K562 (cell line): Measurements from ENCODE around the gene MATN1. TPM values are rescaled to one million over a fixed set of nuclear protein-coding genes. Genes with fewer than 3 reads are reported as not detected.

Experiments
- ATAC-seq: fragments of 200-7000 bp; cut with Tn5 transposase; 3 replicates; pipeline ENCODE4 v1.9.1; 2020; ENCODE audit warnings: moderate library complexity
- BruUV-seq: library from RNA; stranded (reverse); fragments of 400-500 nt; replicated peaks from 2 replicates; lab custom pipeline; 2021; lab: Mats Ljungman, UMichigan
- CTCF ChIA-PET: fragments of 300-600 bp; formaldehyde crosslinking; extraction: SDS; loops from one replicate; lab custom pipeline; 2021; ENCODE audit warnings: low intra/inter-chr PET ratio; lab: Yijun Ruan, JAX
- POLR2A ChIA-PET: fragments of 300-600, 350-650 bp; sonication (Branson Sonifier 250); formaldehyde crosslinking; extraction: SDS; loops from one replicate; lab custom pipeline; 2021; ENCODE audit warnings: antibody characterized with exemption, inconsistent platforms; lab: Yijun Ruan, JAX
- DNase-seq, 4 experiments: peaks; one replicate each; pipeline versions ENCODE4 v3.0.0 to v3.0.0-alpha.2; 2011 to 2018; ENCODE audit warnings: low spot score in 3 of 4, mixed read lengths in 3 of 4; ENCODE audit errors: extremely low read depth in 1 of 4
- FAIRE-seq: peaks from 2 replicates; lab custom pipeline; 2011; peaks lifted over from hg19 to GRCh38; lab: Jason Lieb, UNC
- H2AFZ ChIP-seq: 2 replicates; pipeline ENCODE4 v1.6.0; 2011; ENCODE audit warnings: low read depth, low read length, control low read depth, inconsistent platforms
- H3K27ac ChIP-seq: fragments of 200-600 bp; 3 replicates; pipeline ENCODE4 v1.8.0; 2011; ENCODE audit warnings: low read depth, mild to moderate bottlenecking, control low read depth, inconsistent platforms, low read length, moderate library complexity, mixed read lengths; ENCODE audit errors: extremely low read depth
- H3K27me3 ChIP-seq, 2 experiments: fragments of 300-600 bp in 1 of 2; 2 replicates in 1 of 2; 3 replicates in 1 of 2; pipeline versions ENCODE4 v1.6.0 to v1.8.0; 2011; ENCODE audit warnings: inconsistent platforms in 2 of 2, low read length in 2 of 2, mild to moderate bottlenecking in 1 of 2, mixed read lengths in 1 of 2, moderate library complexity in 1 of 2; ENCODE audit not compliant: control insufficient read depth in 2 of 2, insufficient read depth in 2 of 2
- H3K36me3 ChIP-seq: fragments of 300-600 bp; 3 replicates; pipeline ENCODE4 v1.8.0; 2011; ENCODE audit warnings: mild to moderate bottlenecking, low read length, inconsistent platforms; ENCODE audit not compliant: control insufficient read depth, insufficient read depth
- H3K4me1 ChIP-seq, 2 experiments: fragments of 200-600 bp in 1 of 2; replicated peaks in 1 of 2; 2 replicates in 1 of 2; 3 replicates in 1 of 2; pipeline versions ENCODE4 v1.5.1 to v1.8.0; 2011; ENCODE audit warnings: inconsistent platforms in 2 of 2, low read length in 2 of 2, mild to moderate bottlenecking in 1 of 2, mixed read lengths in 1 of 2, moderate library complexity in 1 of 2; ENCODE audit not compliant: control insufficient read depth in 2 of 2, insufficient read depth in 2 of 2
- H3K4me2 ChIP-seq: 2 replicates; pipeline ENCODE4 v1.6.1; 2011; ENCODE audit warnings: low read length, control low read depth, inconsistent platforms, mixed read lengths; ENCODE audit not compliant: insufficient read depth
- H3K4me3 ChIP-seq: fragments of 200-600 bp; sonication (generic), shearing (Covaris generic); 2 replicates; pipeline ENCODE4 v1.5.1; 2016; ENCODE audit warnings: control low read depth, inconsistent platforms
- H3K79me2 ChIP-seq: fragments of 200-600 bp; 3 replicates; pipeline ENCODE4 v1.8.0; 2011; ENCODE audit warnings: low read length, inconsistent platforms; ENCODE audit not compliant: control insufficient read depth, insufficient read depth
- H3K9ac ChIP-seq, 2 experiments: 2 replicates each; pipeline versions ENCODE4 v1.6.0 to v1.6.1; 2011; ENCODE audit warnings: low read depth in 2 of 2, low read length in 2 of 2, control low read depth in 1 of 2, inconsistent platforms in 1 of 2, mild to moderate bottlenecking in 1 of 2, mixed read lengths in 1 of 2; ENCODE audit not compliant: insufficient read depth in 1 of 2
- H3K9me1 ChIP-seq: one replicate; pipeline ENCODE4 v1.6.0; 2011; ENCODE audit warnings: inconsistent platforms, mild to moderate bottlenecking, low read length, moderate library complexity; ENCODE audit not compliant: control insufficient read depth, insufficient read depth
- H3K9me3 ChIP-seq: replicated peaks from 2 replicates; pipeline ENCODE4 v1.5.1; 2011; ENCODE audit warnings: low read depth, low read length, inconsistent platforms; ENCODE audit not compliant: control insufficient read depth, insufficient read depth
- H4K20me1 ChIP-seq: replicated peaks from 2 replicates; pipeline ENCODE4 v1.6.1; 2011; ENCODE audit warnings: low read length, inconsistent platforms, mixed read lengths; ENCODE audit not compliant: control insufficient read depth, insufficient read depth
- ARHGAP35 ChIP-seq: fragments of 450-650 bp; IDR thresholded peaks from 2 replicates; pipeline ENCODE4 v1.6.1; 2018; ENCODE audit not compliant: partially characterized antibody
- CEBPB ChIP-seq: fragments of 450-650 bp; IDR thresholded peaks from 2 replicates; pipeline ENCODE4 v1.6.1; 2016; ENCODE audit warnings: missing genetic modification characterization, missing compliant biosample characterization
- CEBPG ChIP-seq, 3 experiments: fragments of 200-800 bp in 1 of 3; sonication (Bioruptor generic) in 1 of 3; sonication (generic) in 1 of 3; formaldehyde crosslinking in 1 of 3; IDR thresholded peaks in 2 of 3; conservative IDR thresholded peaks in 1 of 3; 2 replicates each; pipeline versions ENCODE4 v1.6.1 to v1.8.0; 2016 to 2022; ENCODE audit warnings: missing compliant biosample characterization in 2 of 3, missing genetic modification characterization in 2 of 3, mild to moderate bottlenecking in 1 of 3, missing genetic modification reagents in 1 of 3
- HDAC1 ChIP-seq, 2 experiments: fragments of 450-650 bp; IDR thresholded peaks; 2 replicates each; pipeline ENCODE4 v1.6.1; 2016 to 2017; ENCODE audit warnings: inconsistent platforms in 1 of 2, mild to moderate bottlenecking in 1 of 2, moderate library complexity in 1 of 2
- HDAC3 ChIP-seq: fragments of 450-650 bp; IDR thresholded peaks from 2 replicates; pipeline ENCODE4 v1.6.1; 2018; ENCODE audit warnings: borderline replicate concordance, mild to moderate bottlenecking, moderate library complexity; ENCODE audit not compliant: partially characterized antibody
- KLF6 ChIP-seq: fragments of 250-450 bp; sonication (Bioruptor Pico); IDR thresholded peaks from 2 replicates; pipeline ENCODE4 v1.4.0; 2020; ENCODE audit warnings: mild to moderate bottlenecking, moderate library complexity, borderline replicate concordance
- MYNN ChIP-seq, 2 experiments: sonication (generic); formaldehyde crosslinking in 1 of 2; IDR thresholded peaks; 2 replicates each; pipeline versions ENCODE4 v1.5.0 to v1.6.1; 2016 to 2020; ENCODE audit warnings: antibody characterized with exemption in 1 of 2, missing genetic modification reagents in 1 of 2
- NRF1 ChIP-seq, 2 experiments: fragments of 450-650 bp; IDR thresholded peaks in 1 of 2; conservative IDR thresholded peaks in 1 of 2; 2 replicates each; pipeline ENCODE4 v1.6.1; 2014; ENCODE audit warnings: mild to moderate bottlenecking in 2 of 2
- RFX1 ChIP-seq: fragments of 450-650 bp; IDR thresholded peaks from 2 replicates; pipeline ENCODE4 v1.6.1; 2016; ENCODE audit warnings: mild to moderate bottlenecking, moderate library complexity
- SFPQ ChIP-seq: fragments of 200-400 bp; formaldehyde crosslinking; IDR thresholded peaks from 2 replicates; pipeline ENCODE4 v1.6.1; 2017; ENCODE audit warnings: mild to moderate bottlenecking, low read depth, low read length, moderate library complexity
- SMAD4 ChIP-seq: fragments of 250-450 bp; sonication (Bioruptor Pico); conservative IDR thresholded peaks from 2 replicates; pipeline ENCODE4 v1.8.0; 2021; ENCODE audit warnings: inconsistent platforms, mild to moderate bottlenecking, moderate library complexity
- SMARCA5 ChIP-seq: fragments of 450-650 bp; IDR thresholded peaks from 2 replicates; pipeline ENCODE4 v1.6.1; 2016
- SNRNP70 ChIP-seq: fragments of 200-400 bp; formaldehyde crosslinking; optimal IDR thresholded peaks from 2 replicates; pipeline ENCODE3; 2017; ENCODE audit warnings: low read depth, low read length
- ZNF217 ChIP-seq: sonication (generic); formaldehyde crosslinking; IDR thresholded peaks from 2 replicates; pipeline ENCODE4 v1.8.0; 2022; ENCODE audit warnings: mild to moderate bottlenecking, missing genetic modification reagents
- WGBS: fragments of 100-300 bp; shearing (Covaris generic); methylation state at CpG from one replicate; pipeline ENCODE4 v1.1.6; 2016; ENCODE audit warnings: low coverage, mixed read lengths; ENCODE audit not compliant: insufficient coverage; ENCODE audit errors: missing lambda C conversion rate; 5-methylcytosine and 5-hydroxymethylcytosine counted together
- in situ Hi-C: fragments of 300-500 bp; cut with MboI; formaldehyde crosslinking; loops from 4 replicates; pipeline ENCODE4 v1.15.0; 2018; ENCODE audit warnings: inconsistent platforms, mixed read lengths
- intact Hi-C: fragments of 100-400 bp; cut with micrococcal nuclease; formaldehyde crosslinking; loops from 2 replicates; pipeline ENCODE4 v1.14.2; 2022
- polyA plus RNA-seq, 8 experiments: library from polyadenylated mRNA; depleted of rRNA in 4 of 8; stranded (reverse) in 5 of 8; unstranded in 3 of 8; fragments of >200 nt; fragmentation: Nextera tagmentation in 2 of 8; fragmentation: Illumina TruSeq in 1 of 8; extraction: Ambion mirVana in 2 of 8; extraction: Trizol in 1 of 8; gene quantifications; 2 replicates each; pipeline versions ENCODE4 v1.2.1 to v1.2.3, GENCODE V29; 2011 to 2014; ENCODE audit warnings: inconsistent platforms in 1 of 8, missing spikeins in 1 of 8
- total RNA-seq, 7 experiments: library from RNA; depleted of rRNA in 6 of 7; stranded (reverse); fragments of >200 nt in 6 of 7; fragmentation: Illumina TruSeq in 2 of 7; extraction: Trizol in 2 of 7; gene quantifications; 2 replicates each; pipeline versions ENCODE4 v1.2.1 to v1.2.3, GENCODE V29; 2011 to 2021; ENCODE audit warnings: low replicate concordance in 1 of 7

Gene MATN1
- total and polyA plus RNA-seq, 9 of the 15 experiments (the other 6 are each of a cell fraction or from before 2014, with no cell fraction given), result 0.10 to 2.3 (median 1.2) TPM

DNA sequence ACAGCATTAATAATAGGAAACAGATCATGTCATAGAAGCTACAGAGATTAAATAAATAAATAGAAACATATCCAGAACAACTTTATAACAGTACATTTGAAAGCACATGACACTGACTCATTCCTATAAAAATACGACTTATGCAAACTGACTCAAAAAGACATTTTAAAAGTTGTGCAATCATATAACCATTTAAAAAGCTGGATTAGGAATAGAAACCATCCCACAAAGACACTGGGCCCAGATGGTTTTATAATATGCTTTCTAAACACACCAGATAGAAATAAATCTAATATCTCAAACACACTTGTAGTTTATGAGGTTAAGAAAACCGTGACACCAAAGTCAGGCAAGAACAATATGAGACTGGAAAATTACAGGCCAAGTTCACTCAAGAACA is 47.6 kb downstream of the MATN1 start:
- ChIA-PET POLR2A (interaction anchor here (0.9 to 1.1 kb wide), 2 partner anchors 11 to 17 kb away, joined by 3 read pairs; no protein-coding TSS in a partner anchor), CTCF (no interaction called here)
- peaks cover 0 to 10% of the 10 kb centered on the region in 2 experiments; a peak in 2 of 5 replicates for H3K27me3 ChIP-seq
- no peak overlapping the region for H3K4me3 ChIP-seq
- 2% methylated on average over 2 of the region's 2 CpGs for WGBS
- FAIRE-seq (no peak), ATAC-seq (no peak), DNase-seq (no peak)
- H2AFZ ChIP-seq, result no peak overlapping the region
- H3K4me2 ChIP-seq, result no peak overlapping the region
- no peaks in the 10 kb centered on the region for H3K9me3 ChIP-seq
- BruUV-seq, result no TSS peak
- no peaks in the 10 kb centered on the region for H3K9me1 ChIP-seq
- no peaks in the 10 kb centered on the region for H4K20me1 ChIP-seq
- no peaks in the 10 kb centered on the region for H3K4me1 ChIP-seq
- no peaks in the 10 kb centered on the region for H3K79me2 ChIP-seq
- TF ChIP-seq MYNN (IDR thresholded peaks at IDR 0.05), result no peak
- TF ChIP-seq MYNN (CRISPR knock-in tag; IDR thresholded peaks at IDR 0.05), result no peak
- no peak for TF ChIP-seq CEBPG (CRISPR knock-in tag; IDR thresholded peaks at IDR 0.05)
- TF ChIP-seq CEBPG (tag; conservative IDR thresholded peaks at IDR 0.05 in 1 of 2, IDR thresholded peaks at IDR 0.05 in 1 of 2), result peak in 1 of 2 experiments; percentile 65; a peak in 3 of 4 replicates
- peak; percentile 65 for TF ChIP-seq CEBPB (tag)
- H3K36me3 ChIP-seq, result no peaks in the 10 kb centered on the region
- in situ Hi-C loops (no loop called here), intact Hi-C loops (no loop called here)
- H3K27ac ChIP-seq, result no peak overlapping the region
- H3K9ac ChIP-seq, result no peak overlapping the region

- 0% methylated on average over 2 of the region's 2 CpGs for whole genome bisulfite sequencing
- no peak overlapping the region for H3K4me3 ChIP-seq
- FAIRE-seq (no peak), DNase-seq (no peak), ATAC-seq (no peak)
- H3K27me3 ChIP-seq, result peaks cover 2 to 14% of the 10 kb centered on the region in 2 experiments; a peak in 2 of 5 replicates
- no peaks in the 10 kb centered on the region for H3K4me1 ChIP-seq
- no peak overlapping the region for H2AFZ ChIP-seq
- intact Hi-C loops (no loop called here), in situ Hi-C loops (no loop called here)
- no peaks in the 10 kb centered on the region for H3K36me3 ChIP-seq
- ChIA-PET CTCF (no interaction called here), POLR2A (interaction anchor here (0.5 kb wide), 1 partner anchor 12 kb away, joined by 3 read pairs; no protein-coding TSS in a partner anchor)
- no peak overlapping the region for H3K9ac ChIP-seq
- no peaks in the 10 kb centered on the region for H4K20me1 ChIP-seq
- BruUV-seq, result no TSS peak
- H3K4me2 ChIP-seq, result no peak overlapping the region
- no peaks in the 10 kb centered on the region for H3K9me3 ChIP-seq
- no peaks in the 10 kb centered on the region for H3K79me2 ChIP-seq
- no peaks in the 10 kb centered on the region for H3K9me1 ChIP-seq
- H3K27ac ChIP-seq, result no peak overlapping the region
- no peak for TF ChIP-seq HDAC3
- TF ChIP-seq RFX1, result no peak
- no peak for TF ChIP-seq HDAC1 (IDR thresholded peaks at IDR 0.05)
- no peak for TF ChIP-seq ZNF217
- no peak for TF ChIP-seq NRF1 (conservative IDR thresholded peaks at IDR 0.05 in 1 of 2, IDR thresholded peaks at IDR 0.05 in 1 of 2)
- TF ChIP-seq KLF6 (CRISPR knock-in tag), result no peak
- no peak for TF ChIP-seq SMARCA5
- TF ChIP-seq SNRNP70, result no peak
- TF ChIP-seq SFPQ, result no peak
- TF ChIP-seq ARHGAP35, result no peak
- TF ChIP-seq SMAD4 (CRISPR knock-in tag), result no peak
Measured at GRCh38 chr1:30675289-30675688, 48.1 kb downstream of the MATN1 start.
